Raji (cell line): ENCODE measurements around the gene NLRC3.
A peak's percentile ranks its signal among the peaks of the same experiment; 100 is the strongest.

Experiments
- POLR2A ChIP-seq: IDR thresholded peaks from 2 replicates; pipeline ENCODE4 v1.6.1; 2011; ENCODE audit warnings: low read depth, low read length, control low read depth; ENCODE audit not compliant: insufficient read depth

Gene NLRC3, protein sequence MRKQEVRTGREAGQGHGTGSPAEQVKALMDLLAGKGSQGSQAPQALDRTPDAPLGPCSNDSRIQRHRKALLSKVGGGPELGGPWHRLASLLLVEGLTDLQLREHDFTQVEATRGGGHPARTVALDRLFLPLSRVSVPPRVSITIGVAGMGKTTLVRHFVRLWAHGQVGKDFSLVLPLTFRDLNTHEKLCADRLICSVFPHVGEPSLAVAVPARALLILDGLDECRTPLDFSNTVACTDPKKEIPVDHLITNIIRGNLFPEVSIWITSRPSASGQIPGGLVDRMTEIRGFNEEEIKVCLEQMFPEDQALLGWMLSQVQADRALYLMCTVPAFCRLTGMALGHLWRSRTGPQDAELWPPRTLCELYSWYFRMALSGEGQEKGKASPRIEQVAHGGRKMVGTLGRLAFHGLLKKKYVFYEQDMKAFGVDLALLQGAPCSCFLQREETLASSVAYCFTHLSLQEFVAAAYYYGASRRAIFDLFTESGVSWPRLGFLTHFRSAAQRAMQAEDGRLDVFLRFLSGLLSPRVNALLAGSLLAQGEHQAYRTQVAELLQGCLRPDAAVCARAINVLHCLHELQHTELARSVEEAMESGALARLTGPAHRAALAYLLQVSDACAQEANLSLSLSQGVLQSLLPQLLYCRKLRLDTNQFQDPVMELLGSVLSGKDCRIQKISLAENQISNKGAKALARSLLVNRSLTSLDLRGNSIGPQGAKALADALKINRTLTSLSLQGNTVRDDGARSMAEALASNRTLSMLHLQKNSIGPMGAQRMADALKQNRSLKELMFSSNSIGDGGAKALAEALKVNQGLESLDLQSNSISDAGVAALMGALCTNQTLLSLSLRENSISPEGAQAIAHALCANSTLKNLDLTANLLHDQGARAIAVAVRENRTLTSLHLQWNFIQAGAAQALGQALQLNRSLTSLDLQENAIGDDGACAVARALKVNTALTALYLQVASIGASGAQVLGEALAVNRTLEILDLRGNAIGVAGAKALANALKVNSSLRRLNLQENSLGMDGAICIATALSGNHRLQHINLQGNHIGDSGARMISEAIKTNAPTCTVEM

DNA sequence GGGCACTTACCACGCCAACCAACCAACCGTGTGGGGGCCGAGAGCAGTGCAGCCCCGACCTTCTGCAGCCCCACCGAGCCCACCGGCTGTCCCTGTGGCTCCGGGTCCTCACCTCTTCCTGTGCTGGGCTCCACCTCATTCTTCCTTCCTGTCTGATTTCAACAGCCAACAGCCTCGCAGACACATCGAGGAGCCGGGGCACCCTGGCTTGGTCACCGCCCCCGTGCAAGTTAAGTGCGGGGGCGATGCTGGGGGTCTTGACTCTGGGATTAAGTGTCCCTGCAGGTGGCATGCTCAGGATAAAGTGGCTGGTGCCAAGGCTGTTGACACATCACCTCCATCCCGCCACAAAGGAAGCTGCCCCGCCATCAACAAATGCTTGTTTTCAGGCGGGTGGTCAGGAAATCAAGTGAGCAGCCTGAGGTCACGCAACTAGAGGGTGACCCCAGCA lies at the start of gene NLRC3:
TSS of gene NLRC3 (minus strand) at position 102 of the 451 bp plus-strand sequence. CDS start 12,367 bp downstream, outside the sequence.
- peak; percentile 87 for TF ChIP-seq POLR2A

DNA sequence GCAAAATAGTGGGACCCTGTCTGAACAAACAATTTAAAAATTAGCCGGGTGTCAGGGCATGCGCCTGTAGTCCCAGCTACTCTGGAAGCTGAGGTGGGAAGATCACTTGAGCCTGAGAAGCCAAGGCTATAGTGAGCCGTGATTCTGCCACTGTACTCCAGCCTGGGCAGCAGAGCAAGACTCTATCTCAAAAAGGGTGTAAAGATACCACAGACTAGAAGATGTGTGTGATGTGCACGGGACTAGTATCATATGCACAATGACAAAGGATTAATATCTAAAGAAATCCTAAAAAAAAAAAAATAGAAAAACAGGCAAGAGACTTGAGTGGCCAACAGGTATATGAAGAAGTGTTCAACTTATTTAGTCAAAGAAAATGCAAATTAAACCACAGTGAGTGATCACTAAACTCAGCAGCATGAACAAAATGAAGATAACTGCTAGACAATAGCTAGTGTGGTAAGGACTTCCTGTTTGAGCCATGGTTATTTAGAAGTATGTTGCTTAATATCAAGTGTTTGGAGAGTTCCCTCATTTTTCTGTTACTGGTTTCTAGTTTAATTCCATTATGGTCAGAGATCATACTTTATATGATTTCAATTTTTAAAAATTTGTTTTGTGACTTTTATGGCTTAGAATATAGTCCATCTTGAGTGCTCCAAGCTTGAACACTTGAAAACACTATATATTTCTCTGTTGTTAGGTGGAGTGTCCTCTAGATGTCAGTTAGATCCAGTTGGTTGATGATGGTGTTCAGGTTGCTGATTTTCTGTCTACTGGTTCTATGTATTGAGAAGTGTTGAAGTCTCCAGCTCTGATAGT lies 48.9 kb upstream of the NLRC3 start:
- peak; percentile 62 for TF ChIP-seq POLR2A

DNA sequence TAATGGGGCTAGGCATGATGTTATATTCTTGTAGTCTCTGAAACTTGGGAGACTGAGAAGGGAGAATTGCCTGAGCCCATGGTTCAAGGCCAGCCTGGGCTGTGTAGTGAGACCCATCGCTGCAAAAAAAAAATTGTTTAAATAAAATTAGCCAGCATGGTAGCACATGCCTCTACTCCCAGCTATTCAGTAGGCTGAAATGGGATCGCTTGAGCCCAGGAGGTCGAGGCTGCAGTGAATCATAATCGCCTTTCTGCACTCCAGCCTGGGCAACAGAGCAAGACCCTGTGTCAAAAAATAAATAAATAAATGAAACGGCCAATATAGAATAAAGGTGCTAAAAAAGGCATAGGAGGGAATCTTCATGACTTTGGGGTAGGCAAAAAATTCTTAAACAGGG lies 48.1 kb upstream of the NLRC3 start:
- no peak for TF ChIP-seq POLR2A

DNA sequence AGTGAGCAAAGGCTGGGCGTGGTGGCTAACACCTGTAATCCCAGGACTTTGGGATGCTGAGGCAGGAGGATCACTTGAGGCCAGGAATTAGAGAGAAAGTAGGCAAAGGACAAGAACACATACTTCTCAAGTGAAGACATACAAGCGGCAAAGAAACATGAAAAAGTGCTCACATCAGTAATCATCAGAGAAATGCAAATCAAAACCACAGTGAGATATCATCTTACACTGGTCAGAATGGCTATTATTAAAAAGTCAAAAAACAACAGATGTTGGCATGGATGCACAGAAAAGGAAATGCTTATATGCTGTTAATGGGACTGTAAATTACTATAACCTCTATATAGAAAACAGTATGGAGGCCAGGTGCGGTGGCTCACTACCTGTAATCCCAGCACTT lies 46.4 kb upstream of the NLRC3 start:
- TF ChIP-seq POLR2A = peak; percentile 44; the same call in 1 of the 2 replicates

DNA sequence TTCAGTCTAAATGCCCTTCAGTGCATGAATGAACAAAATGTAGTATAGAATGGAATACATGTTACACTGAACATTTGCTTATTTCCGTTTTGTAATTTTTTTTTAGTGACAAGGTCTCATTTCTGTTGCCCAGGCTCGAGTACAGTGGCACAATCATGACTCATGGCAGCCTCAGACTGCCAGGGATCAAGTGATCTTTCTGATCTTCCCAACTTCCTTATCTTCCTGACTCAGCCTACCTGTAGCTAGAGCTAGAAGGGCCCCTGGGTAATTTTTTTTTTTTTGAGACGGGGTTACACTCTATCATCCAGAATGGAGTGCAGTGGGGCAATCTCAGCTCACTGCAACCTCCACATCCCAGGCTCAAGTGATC lies 41.6 kb upstream of the NLRC3 start:
- 0 out of 2 replicates have a peak, but pooled peaks have one; percentile 38 for TF ChIP-seq POLR2A

DNA sequence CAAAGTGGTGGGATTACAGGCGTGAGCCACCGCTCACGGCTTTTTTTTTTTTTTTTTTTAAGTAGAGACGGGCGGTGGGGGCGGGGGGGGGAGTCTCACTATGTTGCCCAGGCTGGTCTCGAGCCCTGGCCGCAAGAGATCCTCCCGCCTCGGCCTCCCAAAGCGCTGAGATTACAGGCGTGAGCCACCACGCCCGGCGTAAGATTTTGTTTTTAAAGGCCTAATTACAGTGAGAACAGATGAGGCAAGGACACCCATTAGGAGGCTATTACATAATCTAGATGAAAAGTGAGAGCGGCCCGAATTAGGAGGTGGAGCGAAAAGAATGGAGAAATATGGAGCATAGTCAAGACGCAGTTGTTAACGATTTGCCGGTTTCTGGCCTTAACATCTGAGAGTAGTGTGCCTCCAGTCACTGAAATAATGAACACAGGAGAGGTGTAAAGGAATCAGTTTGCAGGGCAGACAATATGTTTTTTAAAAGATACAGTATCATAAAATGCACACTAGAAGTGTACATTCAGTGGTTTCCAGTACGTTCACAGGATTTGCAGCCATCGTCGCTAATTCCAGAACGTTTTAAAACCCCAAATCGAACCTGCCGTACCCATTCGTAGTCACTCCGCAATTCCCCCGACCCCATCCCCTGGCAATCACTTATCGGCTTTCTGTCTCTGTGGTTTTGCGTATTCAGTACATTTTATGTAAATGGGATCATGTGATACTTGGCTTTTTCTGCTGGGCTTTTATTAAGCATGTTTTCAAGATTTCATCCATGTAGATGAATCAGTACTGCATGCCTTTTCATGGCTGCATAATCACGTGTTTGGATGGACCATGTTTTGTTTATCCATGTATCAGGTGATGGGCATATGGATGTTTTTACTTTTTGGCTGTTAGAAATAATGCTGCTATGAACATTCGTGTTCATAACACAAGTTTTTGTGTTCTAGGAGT lies 35.6 kb upstream of the NLRC3 start:
- TF ChIP-seq POLR2A = peak; percentile 37; the same call in 1 of the 2 replicates

DNA sequence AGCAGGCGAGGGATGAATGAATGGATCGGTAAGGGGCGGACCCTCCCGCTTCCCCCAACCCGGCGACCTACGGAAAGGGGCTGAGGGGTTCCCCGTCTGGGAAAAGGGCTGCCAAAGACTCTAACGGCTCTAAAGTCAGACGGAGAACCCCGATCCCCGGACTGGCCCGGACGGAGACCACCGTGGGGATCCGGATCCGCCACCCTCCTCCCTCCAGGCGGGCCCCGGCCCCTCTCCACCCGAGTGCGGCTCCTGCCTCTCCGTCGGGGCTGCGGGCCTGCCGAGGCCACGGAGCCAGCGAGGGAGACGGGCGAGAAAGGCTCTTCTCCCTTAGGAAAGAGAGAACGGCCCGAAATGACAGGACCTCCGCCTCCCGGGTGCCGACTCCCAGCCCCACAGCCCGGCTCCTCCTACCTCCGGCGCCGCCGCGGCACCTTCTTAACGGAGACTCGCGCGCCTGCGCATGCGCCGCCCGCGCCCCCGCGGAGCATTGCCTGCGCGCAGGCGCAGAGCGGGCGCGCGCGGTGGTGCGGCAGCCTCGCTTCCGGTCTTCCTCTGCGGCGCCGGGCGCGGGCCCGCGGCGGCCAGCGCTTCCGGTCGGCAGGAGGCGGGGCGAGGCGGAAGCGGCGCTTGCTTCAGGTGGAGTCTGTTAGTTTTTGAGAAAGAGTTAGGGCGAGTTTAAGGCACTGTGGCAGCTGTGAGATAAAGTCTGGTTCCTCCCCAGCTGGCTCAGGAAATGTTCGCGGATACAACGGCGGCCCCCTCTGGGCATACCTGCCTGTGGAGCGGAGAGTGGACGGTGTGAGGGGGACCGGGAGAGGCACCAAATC lies 34.2 kb upstream of the NLRC3 start, which contains the start of gene SLX4:
TSS of gene SLX4 (minus strand) at position 461 of the 830 bp plus-strand sequence. CDS start 2,642 bp downstream, outside the sequence.
- TF ChIP-seq POLR2A = peak; percentile 70

GRCh38 chr16:3610698-3611145 lies 33.5 kb upstream of the NLRC3 start:
- TF ChIP-seq POLR2A = no peak

DNA sequence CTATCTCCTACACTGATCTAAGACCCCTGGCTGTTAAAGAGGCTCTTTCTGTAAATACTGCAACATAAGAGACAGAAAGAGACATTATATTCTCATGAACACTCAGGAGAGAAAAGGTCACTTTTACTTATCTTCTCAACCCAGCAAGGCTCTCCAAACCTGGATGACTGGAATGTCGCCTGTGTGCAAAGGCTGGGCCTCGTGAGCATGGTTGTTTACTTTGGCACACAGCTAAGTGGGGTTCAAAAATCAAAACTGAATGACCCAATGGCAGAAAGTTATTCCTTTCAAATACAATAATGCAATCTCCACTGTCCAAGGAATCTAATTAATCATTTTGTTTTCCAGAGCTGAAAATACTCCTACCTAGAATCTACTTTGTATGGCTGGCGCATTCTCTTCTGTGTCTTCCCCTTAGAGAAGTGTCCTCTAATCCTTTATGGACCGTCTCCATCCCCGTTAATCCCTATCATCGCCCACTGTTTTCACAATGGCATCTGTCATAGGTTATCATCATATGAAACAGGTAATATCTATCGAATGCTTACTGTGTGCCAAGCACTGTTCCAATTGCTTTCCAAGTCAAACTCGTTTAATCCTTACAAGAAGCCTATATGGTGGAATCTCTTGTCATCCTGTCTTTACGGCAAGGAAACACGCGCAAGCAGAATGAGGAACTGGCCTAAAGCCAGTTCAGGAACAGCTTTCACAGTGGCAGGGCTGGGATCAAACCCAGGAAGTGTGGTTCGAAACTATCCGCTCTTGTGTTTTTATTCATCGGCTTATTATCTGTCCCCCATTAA lies 32.9 kb upstream of the NLRC3 start:
- 0 out of 2 replicates have a peak, but pooled peaks have one; percentile 11 for TF ChIP-seq POLR2A

- TF ChIP-seq POLR2A = 0 out of 2 replicates have a peak, but pooled peaks have one; percentile 23
Measured at GRCh38 chr16:3608069-3608468, 30.9 kb upstream of the NLRC3 start.

DNA sequence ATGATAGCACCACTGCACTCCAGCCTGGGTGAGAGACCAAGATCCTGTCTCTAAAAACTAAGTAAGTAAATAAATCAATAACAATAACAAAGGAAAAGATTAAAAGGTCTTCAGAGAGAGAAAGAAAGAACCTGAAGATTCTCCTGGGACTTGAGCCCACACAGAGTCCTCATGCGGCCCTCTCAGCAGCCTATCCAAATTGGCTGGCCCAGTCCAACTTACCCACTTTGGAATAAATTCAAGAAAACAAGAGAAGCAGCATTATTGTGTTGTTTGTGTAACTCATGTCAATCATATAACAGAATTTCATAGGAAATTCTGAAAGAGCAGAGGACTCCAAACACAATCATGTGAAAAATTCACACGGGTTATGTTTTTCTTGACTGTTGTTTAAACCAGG lies 30.4 kb upstream of the NLRC3 start:
- no peak for TF ChIP-seq POLR2A

GRCh38 chr16:3607161-3607560 lies 30.0 kb upstream of the NLRC3 start:
- TF ChIP-seq POLR2A = peak; percentile 64

DNA sequence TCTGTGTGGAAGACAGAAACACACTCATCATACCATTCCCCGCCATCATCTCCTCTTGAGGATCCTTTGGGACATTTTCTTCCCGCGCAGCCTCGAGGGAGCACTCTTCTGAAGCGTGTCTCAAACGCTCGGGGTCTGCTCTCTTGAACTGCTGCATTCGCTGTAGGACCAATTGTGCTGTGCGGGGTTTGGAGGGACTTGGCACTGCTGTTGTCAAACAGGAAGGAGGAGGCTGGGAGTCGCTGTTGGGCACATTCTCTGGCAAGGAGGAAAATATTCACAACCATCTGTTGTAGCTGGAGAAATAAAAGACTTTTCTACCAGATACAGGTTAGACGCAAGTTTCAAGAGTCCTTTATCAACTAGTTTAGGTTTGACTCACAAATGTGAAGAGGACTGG lies 29.2 kb upstream of the NLRC3 start:
- no peak for TF ChIP-seq POLR2A
